HG03175 (cell line): ENCODE data around the gene TAGLN.

Experiments
- ATAC-seq: cut with Tn5 transposase; IDR thresholded peaks from one replicate; pipeline ENCODE4 v1.9.1; 2021; ENCODE audit warnings: mild to moderate bottlenecking, moderate library complexity; ENCODE audit not compliant: unreplicated experiment

TAGLN gene

GRCh38 chr11:117229931-117230285, 30.7 kb downstream of the TAGLN start:
- ATAC-seq = no peak

DNA sequence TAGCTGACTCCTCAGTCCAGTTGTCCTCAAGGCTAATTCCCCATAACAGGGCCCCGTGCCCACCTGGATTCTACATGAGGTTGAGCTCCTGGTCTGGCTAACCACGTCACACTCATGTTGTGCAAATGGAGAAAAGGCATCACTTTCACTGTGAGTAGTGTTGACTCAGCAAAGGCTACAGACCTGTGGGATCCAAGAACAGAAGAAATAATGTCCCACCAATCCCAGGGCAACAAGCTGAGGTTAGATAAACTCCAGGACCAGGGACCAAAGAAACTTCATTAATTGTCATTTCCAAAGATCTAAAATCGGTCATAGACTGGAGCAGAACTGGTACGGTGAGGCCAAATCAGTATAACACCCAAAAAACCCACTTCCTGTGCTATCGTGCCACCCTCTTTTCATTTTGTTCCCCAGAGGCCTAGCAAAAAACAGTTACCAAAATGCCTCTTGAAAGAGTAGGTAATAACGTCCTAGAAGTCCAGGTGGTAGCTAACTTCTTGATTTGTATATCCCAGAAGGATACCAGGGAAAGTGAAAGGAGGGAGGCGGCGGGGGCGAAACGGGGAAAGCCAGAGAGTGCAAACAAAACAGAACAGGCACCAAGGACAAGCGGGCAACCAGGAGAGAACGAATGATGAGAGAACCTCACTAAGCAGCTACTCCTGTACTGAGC, 31.3 kb downstream of the TAGLN start:
- ATAC-seq = peak; percentile 41

DNA sequence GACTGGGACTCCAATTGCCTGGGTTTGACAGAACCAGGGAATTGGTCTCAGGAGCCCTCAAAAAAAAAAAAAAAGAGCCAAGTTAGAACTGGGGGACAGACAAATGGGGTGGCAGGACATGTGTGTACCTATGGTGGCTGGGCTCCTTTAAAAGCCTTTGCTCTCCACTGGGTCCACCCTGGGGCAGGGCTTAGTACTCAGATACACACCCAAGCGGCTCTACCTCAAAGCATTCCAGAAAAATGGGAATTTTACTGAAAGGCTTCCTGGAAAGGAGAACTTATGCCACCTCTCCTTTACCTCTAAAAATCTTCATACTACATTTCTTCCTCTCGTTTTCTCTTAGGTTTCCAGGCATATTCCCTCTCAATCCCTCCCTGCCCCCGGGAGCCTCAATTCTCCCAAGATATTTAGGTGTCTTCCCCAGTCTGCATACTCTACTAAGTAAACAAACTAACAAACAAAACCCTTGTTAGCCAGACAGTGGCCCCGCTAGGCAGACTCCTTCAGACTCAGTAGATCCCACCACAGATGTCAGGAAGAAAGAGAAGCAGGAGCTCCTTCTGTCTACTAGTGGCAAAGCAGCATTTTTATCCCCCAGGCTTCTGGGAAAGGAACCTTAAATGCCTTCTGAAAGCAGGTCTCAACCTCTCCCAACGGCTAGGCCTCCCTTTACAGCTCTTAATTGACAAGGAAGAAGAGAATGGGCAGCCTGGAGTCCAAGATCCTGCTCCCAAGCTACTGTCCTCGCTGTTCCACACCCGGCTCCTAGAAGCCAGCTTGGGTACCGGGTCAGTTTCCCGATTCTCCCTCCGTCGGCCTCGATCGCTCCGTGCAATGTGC, 32.0 kb downstream of the TAGLN start:
- ATAC-seq = no peak

- ATAC-seq = no peak
Measured at GRCh38 chr11:117231842-117232091, 32.6 kb downstream of the TAGLN start, which contains the start of gene PCSK7. PCSK7 (minus strand) TSS chr11:117232073; CDS start chr11:117229844, 2,229 bp downstream.

DNA sequence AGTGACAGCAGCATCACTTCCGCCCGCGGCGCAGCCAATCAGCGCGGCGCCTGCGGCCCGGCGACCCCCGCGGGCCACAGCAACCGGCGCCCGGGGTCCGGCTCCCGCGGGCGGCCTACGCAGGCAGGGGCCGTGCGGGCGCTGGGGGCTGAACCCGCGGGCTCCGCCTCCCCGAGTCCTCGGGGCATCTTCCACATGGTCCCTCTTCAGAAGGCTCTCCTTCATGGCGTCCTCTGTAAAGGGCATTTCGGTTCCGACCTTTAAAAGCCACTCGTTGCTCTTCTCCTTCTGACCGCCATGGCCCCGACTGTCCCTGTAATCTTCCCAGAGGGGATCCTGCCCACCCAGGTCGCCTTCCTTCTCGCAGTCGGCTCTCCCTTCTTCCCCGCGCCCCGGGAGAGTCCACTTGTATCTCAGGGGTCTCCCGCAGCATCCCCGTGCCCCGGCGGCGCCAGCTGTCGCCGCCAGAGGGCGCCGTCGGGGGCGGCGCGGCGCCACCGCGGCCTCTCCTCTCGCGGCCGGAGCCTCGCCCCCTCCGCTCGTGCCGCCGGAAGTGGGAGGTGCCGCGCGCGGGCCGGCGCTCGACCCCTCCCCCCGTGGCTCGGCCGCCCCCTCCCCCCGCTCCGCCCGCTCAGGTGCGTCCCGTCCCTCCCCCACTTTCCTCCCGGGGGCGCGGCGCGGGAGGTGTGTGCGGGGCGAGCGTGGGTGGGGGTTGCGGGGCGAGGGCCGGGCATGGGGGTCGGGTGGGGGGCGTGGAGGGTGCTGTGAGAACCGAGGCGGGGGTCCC, 33.1 kb downstream of the TAGLN start, which contains the start of gene RNF214:
RNF214 (plus strand) TSS at position 580 of the 787 bp plus-strand sequence. CDS start 1,602 bp downstream, outside the sequence.
- ATAC-seq = peak; percentile 69

DNA sequence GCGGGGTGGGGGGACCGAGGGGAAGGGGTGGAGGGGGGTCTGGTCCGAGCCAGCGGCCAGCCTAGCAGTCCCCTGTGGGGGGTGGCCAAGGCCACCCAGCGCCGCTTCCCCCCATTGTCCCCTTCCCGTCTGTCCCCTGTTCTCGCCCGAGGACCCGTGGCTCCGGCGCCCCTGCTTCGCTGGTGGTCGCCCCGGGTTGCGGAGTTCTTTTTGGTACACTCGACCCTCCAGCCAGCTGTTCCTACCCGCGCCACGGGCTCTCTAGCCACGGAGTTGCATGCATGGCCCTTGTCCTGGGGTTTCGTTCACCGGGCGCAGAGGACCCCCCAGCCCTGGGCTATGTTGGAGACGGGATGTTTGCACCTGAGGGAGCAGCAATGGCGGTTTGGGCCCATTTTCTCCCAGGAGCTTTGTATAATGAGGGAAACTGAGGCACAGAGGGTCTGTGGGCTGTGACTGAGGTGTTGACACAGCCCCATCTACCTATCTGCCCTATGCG, 33.8 kb downstream of the TAGLN start:
- ATAC-seq = no peak

- no peak for ATAC-seq
Measured at GRCh38 chr11:117238221-117238620, 39.1 kb downstream of the TAGLN start.

GRCh38 chr11:117239295-117239694, 40.1 kb downstream of the TAGLN start:
- ATAC-seq = no peak

GRCh38 chr11:117248341-117248740, 49.2 kb downstream of the TAGLN start:
- ATAC-seq = no peak

DNA sequence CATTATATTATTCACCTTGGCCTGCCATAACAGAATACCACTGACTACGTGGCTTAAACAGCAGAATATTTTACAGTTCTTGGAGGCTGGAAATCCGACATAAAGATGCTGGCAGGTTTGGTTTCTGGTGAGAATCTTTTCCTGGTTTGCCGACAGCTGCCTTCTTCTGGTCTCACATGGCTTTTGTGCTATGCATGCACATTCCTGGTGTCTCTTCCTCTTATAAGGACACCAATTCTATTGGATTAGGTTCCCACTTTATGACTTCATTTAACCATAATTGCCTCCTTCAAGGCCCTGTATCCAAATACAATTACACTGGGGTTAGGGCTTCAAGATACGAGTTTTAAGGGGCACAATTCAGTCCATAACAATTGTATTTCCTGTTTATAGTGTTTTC, 50.4 kb downstream of the TAGLN start:
- ATAC-seq = no peak

DNA sequence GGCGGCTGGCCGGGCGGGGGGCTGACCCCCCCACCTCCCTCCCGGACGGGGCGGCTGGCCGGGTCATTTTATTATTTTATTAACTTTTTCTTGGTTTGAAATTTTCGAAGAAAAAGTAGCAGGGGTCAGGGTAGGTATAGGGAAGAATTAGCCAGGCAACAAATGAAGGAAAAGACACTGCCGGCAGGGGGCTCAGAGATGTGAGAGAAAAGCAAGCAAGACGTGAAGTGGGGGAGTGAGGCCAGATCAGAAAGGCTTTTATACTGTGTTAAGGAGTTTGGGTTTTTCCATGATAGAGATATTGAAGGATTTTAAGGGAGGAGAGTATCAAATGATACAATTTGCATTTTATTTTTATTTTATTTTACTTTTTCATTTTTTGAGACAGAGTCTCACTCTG, 52.3 kb downstream of the TAGLN start:
- ATAC-seq = no peak

DNA sequence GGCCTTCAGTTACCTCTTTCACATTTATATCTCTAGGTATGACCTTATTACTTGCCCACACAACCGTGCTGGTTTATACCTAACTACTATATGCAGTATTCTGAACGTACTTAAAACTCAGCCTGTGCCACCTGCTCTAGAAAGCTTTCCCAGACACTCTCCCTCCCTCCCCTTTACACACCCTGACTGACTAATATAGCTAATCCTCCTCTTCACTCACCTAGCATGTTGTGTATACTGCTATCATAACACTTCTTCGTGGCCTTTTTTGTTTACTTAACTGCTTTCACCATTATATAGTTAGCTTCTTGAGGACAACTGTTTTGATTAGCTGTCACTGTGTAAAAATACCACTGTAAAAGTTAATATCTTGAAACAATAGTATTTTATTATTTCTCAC, 56.8 kb downstream of the TAGLN start:
- no peak for ATAC-seq

- no peak for ATAC-seq
Measured at GRCh38 chr11:117256573-117256972, 57.4 kb downstream of the TAGLN start.
